Sigmoid colon (tissue), 4 donors: ENCODE data around the gene MLPH.
A peak's percentile ranks its signal among the peaks of the same experiment; 100 is the strongest.

Experiments
- CTCF ChIP-seq, 4 experiments: fragments of 450-650 bp in 3 of 4; fragments of 200-600 bp in 1 of 4; IDR thresholded peaks; one replicate each; pipeline ENCODE4 v1.5.1; 2016 to 2019; ENCODE audit warnings: antibody characterized with exemption in 4 of 4, mild to moderate bottlenecking in 3 of 4, moderate library complexity in 2 of 4
- POLR2A ChIP-seq, 2 donors: fragments of 450-650 bp; IDR thresholded peaks; one replicate each; pipeline ENCODE4 v1.6.1; 2016; ENCODE audit warnings: antibody characterized with exemption in 2 of 2, mild to moderate bottlenecking in 2 of 2, moderate library complexity in 2 of 2
- POLR2AphosphoS5 ChIP-seq, 4 donors: sonication (generic); formaldehyde crosslinking; IDR thresholded peaks; one replicate each; pipeline ENCODE4 v1.6.1; 2017; ENCODE audit warnings: antibody characterized with exemption in 4 of 4

GRCh38 chr2:237451643-237452469 is 35.2 kb upstream of the MLPH start:
- TF ChIP-seq CTCF (IDR thresholded peaks at IDR 0.05) (peak in 3 of 4 experiments; percentile 14 to 42 (median 31)), POLR2A (IDR thresholded peaks at IDR 0.05) (no peak), POLR2AphosphoS5 (IDR thresholded peaks at IDR 0.05) (no peak)
